Measurements from ENCODE around the gene COBL.

Gene COBL

DNA sequence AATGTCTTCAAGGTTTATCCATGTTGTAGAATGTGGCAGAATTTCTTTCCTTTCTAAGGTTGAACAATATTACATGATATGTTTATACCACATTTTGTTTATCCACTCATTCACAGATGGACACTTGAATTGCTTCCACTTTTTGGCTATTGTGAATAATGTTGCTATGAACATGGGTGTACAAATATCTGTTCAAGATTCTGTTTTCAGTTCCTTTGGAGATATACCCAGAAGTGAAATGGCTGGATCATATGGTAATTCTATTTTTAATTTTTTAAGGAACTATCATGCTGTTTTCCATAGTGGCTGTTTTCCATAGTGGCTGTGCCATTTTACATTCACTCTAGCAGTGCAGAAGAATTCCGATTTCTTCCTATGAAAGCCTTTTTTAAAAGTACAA, 339.2 kb downstream of the COBL start:
- DNase-seq: no peak

GRCh38 chr7:50976064-50976463, 340.5 kb downstream of the COBL start:
- no peak for DNase-seq

GRCh38 chr7:50974240-50974639, 342.4 kb downstream of the COBL start:
- DNase-seq: no peak

DNA sequence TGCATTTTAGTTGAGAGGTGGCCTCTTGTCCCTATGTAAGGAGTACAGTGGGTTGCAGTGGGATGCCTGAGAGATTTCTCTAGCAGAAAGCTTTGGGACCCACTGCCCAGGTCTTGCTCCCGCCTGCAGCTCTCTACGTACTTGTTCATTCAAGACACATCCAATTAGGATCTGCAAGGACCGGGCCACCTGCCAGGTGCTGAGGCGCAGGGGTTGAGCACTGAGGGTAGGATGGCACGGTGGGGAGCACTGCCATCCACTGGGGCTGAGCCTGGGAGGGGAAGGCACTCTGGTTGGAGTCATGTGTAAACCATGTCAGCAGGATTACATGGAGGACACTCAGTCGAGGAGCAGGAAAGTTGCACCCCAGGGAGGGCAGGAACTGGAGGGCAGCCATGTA, 342.8 kb downstream of the COBL start:
- no peak for DNase-seq

DNA sequence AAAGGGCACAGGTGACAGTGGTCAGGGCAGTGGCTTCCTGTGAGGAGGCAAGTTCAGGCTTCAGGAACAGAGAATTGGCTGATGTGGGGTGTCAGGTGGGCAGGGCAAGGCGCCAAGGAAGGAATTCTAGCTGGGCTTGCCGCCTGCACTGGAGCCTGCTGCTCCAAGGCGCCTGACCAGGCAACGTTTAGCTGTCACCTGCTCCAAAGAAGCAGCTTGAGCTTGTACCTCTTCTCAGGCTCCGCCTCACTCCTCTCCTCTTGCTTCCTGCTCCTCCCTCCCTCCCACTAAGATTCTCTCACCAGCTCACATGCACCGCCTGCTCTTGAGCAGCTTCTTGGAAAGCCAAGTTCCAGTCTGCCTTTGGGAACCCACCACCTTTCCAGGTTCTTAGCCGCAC, 346.5 kb downstream of the COBL start:
- DNase-seq: no peak
